Glomerular endothelial cell (primary cell): ENCODE results near the gene CERS1. TPM values are rescaled to one million over a fixed set of nuclear protein-coding genes. Genes with fewer than 3 reads are reported as not detected.

Source experiments
- DNase-seq: peaks from one replicate; pipeline ENCODE4 v3.0.0-alpha.2; 2011; ENCODE audit warnings: low read depth, low spot score; ENCODE audit errors: extremely low read depth
- total RNA-seq: library from RNA; depleted of rRNA; stranded (reverse); fragments of >200 nt; gene quantifications from 2 replicates; pipeline ENCODE4 v1.2.3, GENCODE V29; 2015

Gene CERS1
- total RNA-seq, 1 donor from 2014 or later = 12.3 TPM

DNA sequence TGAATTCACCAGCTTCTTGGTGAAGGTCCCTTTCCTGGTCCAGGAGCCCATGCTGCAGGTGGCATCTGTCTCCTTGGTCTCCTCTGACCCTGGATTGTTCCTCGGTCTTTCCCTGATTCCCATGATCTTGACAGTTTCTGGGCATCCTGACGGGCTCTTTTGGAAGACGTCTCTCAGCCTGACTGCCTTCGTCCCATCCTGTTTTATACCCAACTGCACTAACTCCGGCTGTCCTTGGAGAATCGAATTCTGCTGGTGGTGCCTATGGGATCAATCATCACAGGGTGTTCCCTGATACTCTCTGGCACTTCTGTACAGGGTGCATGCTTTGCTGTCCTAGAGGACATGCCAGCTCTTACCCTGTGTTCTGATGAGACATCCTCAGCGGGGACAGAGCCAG, 19.1 kb downstream of the CERS1 start:
- DNase-seq = no peak

DNA sequence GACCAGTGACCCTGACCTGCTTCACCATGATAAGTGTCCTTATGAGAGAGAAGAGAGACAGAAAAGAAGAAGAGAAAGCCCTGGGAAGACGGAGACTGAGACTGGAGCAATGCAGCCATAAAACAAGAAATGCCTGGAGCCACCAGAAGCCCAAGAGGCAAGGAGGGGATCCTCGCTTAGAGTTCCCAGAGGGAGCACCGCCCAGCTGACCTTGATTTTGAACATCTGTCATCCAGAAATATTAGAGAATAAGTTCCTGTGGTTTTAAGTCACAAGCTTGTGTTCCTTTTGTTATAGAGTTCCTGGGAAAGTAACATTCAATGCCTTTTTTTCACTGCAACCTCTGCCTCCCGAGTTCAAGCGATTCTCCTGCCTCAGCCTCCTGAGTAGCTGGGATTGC, 20.2 kb downstream of the CERS1 start:
- DNase-seq = no peak

GRCh38 chr19:18871543-18871942, 24.4 kb downstream of the CERS1 start:
- DNase-seq = no peak

DNA sequence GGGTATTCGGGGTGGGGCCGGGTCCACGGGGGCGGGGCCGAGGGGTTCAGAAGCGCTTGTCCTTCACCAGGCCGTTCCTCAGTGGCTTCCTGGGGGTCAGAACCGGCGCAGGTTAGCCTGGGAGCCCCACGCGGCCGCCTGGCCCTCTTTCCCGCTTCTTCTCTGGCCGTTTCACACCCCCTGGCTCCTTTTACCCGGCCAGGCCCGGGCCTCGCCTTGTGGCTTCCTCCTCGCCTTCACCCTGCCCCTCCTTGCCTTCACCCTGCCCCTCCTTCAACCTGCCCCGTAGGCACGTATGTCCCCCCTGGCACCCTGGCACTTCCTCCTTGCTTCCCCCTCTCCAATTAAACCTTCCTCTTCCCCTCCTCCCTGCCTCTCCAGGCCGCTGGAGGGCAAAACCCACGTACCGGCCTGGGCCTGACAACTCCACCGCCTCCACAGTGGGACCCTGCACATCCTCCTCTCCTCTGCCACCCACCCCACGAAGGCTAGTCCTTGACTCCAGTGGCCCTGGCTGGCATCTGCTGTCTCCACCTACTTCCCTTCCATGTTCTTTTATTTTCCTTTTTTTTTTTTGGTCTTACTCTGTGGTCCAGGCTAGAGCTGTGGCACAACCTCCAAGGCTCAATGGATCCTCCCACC, 25.3 kb downstream of the CERS1 start:
- no peak for DNase-seq

DNA sequence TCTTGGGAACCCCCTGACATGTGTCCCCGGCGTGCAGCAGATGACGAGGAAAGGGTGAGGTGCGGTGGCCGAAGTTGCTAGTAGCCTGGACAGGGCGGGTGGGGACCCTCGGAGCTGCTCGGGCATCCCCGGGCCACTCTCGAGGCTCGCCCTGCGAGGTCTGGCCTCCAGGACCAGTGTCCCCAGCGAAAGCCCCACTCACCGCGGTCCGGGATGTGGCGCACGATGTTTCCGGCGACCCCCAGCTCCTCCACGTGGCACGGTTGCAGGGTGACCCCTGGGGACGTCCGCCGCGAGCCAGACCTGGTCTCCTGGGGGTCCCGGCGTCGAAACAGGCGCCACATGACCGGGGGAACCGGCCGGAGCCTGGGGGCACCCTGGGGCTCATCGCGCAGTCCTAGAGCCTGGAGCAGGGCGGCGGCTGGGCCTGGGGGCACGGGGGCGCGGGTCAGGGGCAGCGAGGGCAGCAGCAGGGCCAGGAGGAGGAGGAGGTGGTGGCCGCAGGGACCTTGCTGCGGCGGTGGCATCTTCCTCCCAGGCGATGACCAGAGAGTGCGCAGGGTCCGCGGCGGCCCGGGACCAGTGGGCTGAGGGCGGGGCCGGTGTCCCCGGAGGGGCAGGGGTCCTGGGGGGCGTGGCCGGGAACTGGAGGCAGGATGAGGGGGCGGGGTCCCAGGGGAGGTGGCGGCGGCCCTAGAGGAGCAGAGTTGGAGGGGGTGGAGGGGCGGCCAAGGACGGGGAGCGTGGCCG, 26.0 kb downstream of the CERS1 start:
- DNase-seq = no peak

DNA sequence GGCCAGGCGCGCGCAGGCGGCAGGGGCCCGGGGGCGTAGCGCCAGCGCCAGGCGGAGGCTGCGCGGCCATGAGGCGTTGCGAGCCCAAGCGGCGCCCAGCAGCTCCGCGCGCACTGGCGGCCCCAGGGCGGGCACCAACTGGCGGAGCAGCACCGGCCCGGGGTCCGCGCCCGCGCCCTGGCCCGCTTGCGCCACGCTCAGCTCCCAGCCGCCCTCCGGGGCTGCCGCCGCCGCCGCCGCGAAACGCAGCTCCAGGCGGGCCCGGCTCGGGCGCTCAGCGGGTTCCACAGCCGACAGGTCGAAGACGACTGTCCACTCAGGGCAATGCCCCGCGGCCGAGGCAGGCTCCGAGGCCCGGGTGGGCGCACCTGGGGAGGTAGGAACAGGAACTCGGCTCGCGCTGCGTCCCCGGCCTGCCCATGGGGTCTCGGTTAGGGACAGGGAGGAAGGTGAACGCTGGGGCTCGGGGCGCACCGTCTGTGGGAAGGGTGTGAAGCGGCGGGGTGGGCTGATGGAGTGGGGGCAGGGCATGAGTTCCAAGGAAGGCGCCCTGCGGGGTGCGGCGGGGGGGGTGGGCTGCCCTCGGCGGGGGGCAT, 26.8 kb downstream of the CERS1 start:
- DNase-seq = no peak

GRCh38 chr19:18868380-18869022, 27.5 kb downstream of the CERS1 start:
- DNase-seq = no peak

DNA sequence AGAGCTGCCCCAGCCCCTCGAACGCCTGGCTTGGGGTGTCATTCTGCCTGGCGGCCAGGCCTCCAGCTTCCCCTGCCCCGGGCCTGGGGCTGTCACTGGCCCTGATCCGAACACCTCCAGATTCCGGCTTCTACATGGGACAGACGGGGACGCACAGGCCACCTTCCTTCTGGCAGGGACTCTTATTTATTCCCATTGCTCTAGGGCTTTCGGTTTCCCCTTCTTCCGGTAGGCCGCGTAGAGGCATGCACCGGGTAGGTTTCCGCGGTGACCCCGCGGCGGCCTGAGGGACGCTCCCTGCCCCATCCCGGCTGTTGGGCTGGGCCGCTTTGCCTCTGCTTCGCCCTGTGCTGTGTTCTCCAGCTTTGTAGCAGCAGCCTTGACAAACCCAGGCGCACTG, 28.2 kb downstream of the CERS1 start:
- no peak for DNase-seq

GRCh38 chr19:18867199-18867598, 28.8 kb downstream of the CERS1 start:
- no peak for DNase-seq

DNA sequence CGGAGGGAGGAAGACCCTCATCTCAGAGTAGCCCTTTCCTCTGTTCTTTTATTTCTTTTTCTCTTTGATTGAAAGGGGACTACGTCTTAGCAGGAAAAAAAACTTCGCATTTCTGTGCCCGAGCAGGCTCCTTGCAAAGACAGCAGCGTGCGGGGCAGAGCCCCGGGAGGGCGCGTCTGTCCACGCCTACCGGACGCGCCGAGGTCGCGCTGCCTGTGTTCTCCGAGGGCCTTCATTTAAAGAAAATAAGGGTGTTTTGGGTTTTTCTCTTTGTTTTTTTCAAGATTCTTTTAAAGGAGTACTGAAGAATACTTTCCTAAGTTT, 29.2 kb downstream of the CERS1 start:
- DNase-seq = no peak

DNA sequence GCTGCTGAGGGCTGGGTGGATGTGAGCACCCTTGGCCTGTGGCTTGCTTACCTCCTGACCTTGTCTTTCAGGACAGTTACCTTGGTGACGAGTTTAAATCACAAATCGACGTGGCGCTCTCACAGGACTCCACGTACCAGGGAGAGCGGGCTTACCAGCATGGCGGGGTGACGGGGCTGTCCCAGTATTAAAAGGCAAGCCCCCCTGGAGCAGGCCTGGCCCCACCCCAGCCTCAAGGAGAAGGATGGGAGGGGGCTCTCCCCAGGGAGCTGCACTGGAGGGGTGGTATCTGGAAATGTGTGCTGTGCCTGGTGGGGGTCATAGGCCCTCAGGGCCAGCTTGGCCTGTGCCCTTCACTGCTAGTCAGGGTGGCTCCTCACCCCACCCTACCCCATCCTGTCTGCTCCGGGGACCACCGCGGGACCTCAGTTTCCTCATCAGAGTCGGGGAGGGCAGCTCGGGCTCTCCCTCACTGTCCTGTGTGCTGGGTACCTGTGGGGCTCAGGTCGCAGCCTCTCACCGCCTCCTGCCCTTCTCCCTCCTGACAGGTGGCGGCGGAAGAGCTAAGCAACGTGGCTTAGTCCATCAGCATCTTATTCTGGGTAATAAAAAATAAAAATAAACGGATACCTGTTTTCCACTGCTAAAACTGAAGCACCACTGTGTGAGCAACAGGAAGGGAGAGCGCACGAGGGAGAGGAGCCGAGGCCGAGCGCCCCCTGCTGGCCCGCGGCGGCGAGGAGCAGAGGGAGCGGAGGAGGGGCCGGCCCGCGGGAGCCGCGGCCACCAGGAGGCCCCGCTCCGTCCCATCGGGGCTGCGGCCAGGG, 29.8 kb downstream of the CERS1 start:
- DNase-seq = no peak

DNA sequence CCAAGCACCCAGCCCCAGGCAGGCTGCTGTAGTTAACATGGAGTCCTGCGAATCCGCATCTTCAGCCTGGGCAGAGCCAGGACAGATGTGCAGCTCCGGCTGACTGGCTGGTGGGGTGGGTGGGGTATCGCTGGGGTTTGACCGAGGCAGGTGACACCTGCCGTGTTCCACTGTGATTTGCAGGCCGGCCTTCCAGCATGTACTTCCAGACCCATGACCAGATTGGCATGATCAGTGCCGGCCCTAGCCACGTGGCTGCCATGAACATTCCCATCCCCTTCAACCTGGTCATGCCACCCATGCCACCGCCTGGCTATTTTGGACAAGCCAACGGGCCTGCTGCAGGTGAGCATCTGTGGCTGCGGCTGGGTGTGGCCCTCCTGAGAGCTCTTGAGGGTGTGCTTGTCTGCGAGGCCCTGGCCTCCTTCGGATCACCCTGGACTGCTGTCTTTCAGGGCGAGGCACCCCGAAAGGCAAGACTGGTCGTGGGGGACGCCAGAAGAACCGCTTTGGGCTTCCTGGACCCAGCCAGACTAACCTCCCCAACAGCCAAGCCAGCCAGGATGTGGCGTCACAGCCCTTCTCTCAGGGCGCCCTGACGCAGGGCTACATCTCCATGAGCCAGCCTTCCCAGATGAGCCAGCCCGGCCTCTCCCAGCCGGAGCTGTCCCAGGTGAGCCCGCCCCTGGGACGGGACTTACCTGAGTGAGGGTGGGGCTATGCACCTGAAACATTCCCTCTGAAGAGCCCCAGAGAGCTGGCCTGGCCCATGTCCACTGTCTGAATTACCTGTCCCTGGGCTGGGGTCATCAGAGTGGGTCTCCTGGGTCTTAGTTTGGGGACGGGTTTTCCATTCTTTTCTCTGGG, 30.6 kb downstream of the CERS1 start:
- DNase-seq = no peak

DNA sequence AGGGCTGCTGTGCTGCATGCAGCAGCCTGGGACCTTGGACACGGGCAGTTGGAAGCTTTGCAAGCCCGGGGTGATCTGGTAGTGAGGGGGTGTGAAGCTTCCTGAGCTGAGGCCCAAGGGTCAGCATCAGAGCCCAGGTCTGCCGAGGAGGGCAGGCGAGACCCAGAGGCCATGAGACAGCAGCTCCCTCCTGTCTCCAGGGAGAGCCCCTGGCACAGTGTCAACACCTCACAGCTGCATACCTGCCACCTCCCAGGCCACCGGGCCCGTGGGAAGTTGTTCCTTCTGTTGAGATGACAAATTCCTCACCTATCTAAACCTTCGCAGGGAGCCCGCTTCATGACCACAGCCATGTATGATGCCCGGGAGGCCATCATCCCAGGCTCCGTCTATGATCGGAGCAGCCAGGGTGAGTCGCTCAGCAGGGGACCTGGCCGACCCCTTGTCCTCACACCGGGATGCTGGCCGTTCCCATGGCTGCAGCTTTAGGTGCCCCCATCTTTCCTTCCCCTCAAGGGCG, 32.1 kb downstream of the CERS1 start:
- no peak for DNase-seq

- DNase-seq = no peak
Measured at GRCh38 chr19:18862976-18863842, 32.7 kb downstream of the CERS1 start.

GRCh38 chr19:18861917-18862316, 34.0 kb downstream of the CERS1 start:
- no peak for DNase-seq

DNA sequence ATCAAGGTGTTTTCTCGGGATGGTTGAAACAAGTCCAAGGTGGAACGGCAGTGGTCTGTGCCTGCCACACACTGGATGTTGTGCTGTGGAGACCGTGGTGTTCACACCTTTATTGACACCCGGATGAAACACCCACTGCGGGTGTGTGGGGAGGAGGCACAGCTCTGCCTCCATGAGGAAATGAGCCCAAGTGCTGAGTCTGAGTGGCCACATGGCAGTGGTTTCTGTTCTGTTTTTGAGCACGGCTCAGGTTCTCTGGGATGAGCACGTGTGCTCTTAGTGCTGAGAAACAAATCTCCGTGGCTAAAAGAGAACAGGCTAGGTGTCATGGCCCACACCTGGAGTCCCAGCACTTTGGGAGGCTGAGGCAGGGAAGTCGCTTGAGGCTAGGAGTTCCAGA, 34.7 kb downstream of the CERS1 start:
- no peak for DNase-seq

DNA sequence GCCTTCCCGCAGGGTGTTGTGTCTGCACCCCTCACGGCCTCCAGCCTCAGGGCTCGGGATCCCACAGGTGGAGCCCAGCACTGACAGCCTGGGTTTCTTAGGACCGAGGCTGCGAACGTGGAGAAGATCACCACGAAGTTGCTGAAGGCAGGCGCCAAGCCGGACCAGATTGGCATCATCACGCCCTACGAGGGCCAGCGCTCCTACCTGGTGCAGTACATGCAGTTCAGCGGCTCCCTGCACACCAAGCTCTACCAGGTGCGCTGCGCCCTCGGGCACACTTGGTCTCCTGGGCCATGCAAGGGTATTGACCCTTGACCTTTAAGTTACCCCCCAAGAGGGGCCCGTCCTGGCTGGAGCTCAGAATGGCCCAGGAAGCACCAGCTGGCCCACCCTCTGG, 35.2 kb downstream of the CERS1 start:
- no peak for DNase-seq

GRCh38 chr19:18860302-18860700, 35.7 kb downstream of the CERS1 start:
- DNase-seq = no peak
